Measurements from ENCODE around the gene GPC5. TPM values are rescaled to one million over a fixed set of nuclear protein-coding genes. Genes with fewer than 3 reads are reported as not detected.
"Not testable (repeated sequence)": the region's sequence is repeated elsewhere in the genome, so short reads cannot be mapped to it uniquely, and the experiment has no call there.

Gene GPC5
- polyA plus RNA-seq, 2 donors = not detected

DNA sequence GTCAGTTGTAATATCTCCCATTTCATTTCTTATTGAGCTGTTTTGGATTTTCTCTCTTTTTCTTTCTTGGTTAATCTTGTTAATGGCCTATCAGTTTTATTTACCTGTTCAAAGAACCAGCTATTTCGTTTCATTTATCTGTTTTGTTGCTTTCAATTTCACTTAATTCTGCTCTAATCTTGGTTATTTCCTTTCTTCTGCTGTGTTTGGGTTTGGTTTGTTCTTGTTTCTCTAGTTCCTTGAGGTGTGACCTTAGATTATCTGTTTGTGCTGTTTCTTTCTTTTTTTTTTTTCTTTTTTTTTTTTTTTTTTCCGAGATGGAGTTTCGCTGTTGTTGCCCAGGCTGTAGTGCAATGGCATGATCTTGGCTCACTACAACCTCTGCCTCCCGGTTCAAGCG is 896.1 kb downstream of the GPC5 start:
- H3K36me3 ChIP-seq (ENCODE audit: control insufficient read depth in 2 of 2, insufficient read depth in 2 of 2, low read length in 1 of 2); H3K4me1 ChIP-seq (ENCODE audit: control insufficient read depth in 2 of 2, insufficient read depth in 2 of 2, low read length in 1 of 2); H3K4me3 ChIP-seq (ENCODE audit: low read depth in 1 of 2, low read length in 2 of 2); H3K27ac ChIP-seq (ENCODE audit: low read depth in 2 of 2, low read length in 1 of 2); H3K9me3 ChIP-seq (ENCODE audit: control insufficient read depth in 2 of 2, insufficient read depth in 1 of 2, low read depth in 1 of 2, low read length in 1 of 2); H3K27me3 ChIP-seq (ENCODE audit: control insufficient read depth in 1 of 2, insufficient read depth in 2 of 2, low read length in 2 of 2): not testable (repeated sequence)
- 78 to 81% methylated on average over 5 of the region's 5 CpGs for WGBS, 2 donors

- not testable (repeated sequence) for H3K9me3 ChIP-seq (ENCODE audit: control insufficient read depth in 2 of 2, insufficient read depth in 1 of 2, low read depth in 1 of 2, low read length in 1 of 2); H3K27ac ChIP-seq (ENCODE audit: low read depth in 2 of 2, low read length in 1 of 2); H3K36me3 ChIP-seq (ENCODE audit: control insufficient read depth in 2 of 2, insufficient read depth in 2 of 2, low read length in 1 of 2); H3K4me1 ChIP-seq (ENCODE audit: control insufficient read depth in 2 of 2, insufficient read depth in 2 of 2, low read length in 1 of 2); H3K4me3 ChIP-seq (ENCODE audit: low read depth in 1 of 2, low read length in 2 of 2); H3K27me3 ChIP-seq (ENCODE audit: control insufficient read depth in 1 of 2, insufficient read depth in 2 of 2, low read length in 2 of 2)
- WGBS, 2 donors = 83 to 88% methylated on average over 3 of the region's 3 CpGs
Measured at GRCh38 chr13:92296154-92296671, 897.8 kb downstream of the GPC5 start.

- H3K4me1 ChIP-seq (ENCODE audit: control insufficient read depth in 2 of 2, insufficient read depth in 2 of 2, low read length in 1 of 2) = no peaks in the 10 kb centered on the region
- no peaks in the 10 kb centered on the region for H3K36me3 ChIP-seq (ENCODE audit: control insufficient read depth in 2 of 2, insufficient read depth in 2 of 2, low read length in 1 of 2)
- 85 to 88% methylated on average over 22 of the region's 22 CpGs for WGBS, 2 donors
- H3K27ac ChIP-seq (ENCODE audit: low read depth in 2 of 2, low read length in 1 of 2) = no peak overlapping the region
- no peaks in the 10 kb centered on the region for H3K27me3 ChIP-seq (ENCODE audit: control insufficient read depth in 1 of 2, insufficient read depth in 2 of 2, low read length in 2 of 2)
- no peak overlapping the region for H3K4me3 ChIP-seq (ENCODE audit: low read depth in 1 of 2, low read length in 2 of 2)
- peaks cover 3 to 4% of the 10 kb centered on the region in 2 donors for H3K9me3 ChIP-seq (ENCODE audit: control insufficient read depth in 2 of 2, insufficient read depth in 1 of 2, low read depth in 1 of 2, low read length in 1 of 2)
Measured at GRCh38 chr13:92297971-92298942, 899.8 kb downstream of the GPC5 start.

GRCh38 chr13:92300651-92301050 is 902.2 kb downstream of the GPC5 start:
- Histone ChIP-seq H3K4me1 (ENCODE audit: control insufficient read depth in 2 of 2, insufficient read depth in 2 of 2, low read length in 1 of 2) (no peaks in the 10 kb centered on the region), H3K36me3 (ENCODE audit: control insufficient read depth in 2 of 2, insufficient read depth in 2 of 2, low read length in 1 of 2) (no peaks in the 10 kb centered on the region), H3K4me3 (ENCODE audit: low read depth in 1 of 2, low read length in 2 of 2) (no peak overlapping the region), H3K27me3 (ENCODE audit: control insufficient read depth in 1 of 2, insufficient read depth in 2 of 2, low read length in 2 of 2) (no peaks in the 10 kb centered on the region), H3K27ac (ENCODE audit: low read depth in 2 of 2, low read length in 1 of 2) (no peak overlapping the region), H3K9me3 (ENCODE audit: control insufficient read depth in 2 of 2, insufficient read depth in 1 of 2, low read depth in 1 of 2, low read length in 1 of 2) (peaks cover 3 to 4% of the 10 kb centered on the region in 2 donors)
- WGBS, 2 donors = 88 to 92% methylated on average over 1 of the region's 1 CpG

- Histone ChIP-seq H3K27me3 (ENCODE audit: control insufficient read depth in 1 of 2, insufficient read depth in 2 of 2, low read length in 2 of 2) (no peaks in the 10 kb centered on the region), H3K4me3 (ENCODE audit: low read depth in 1 of 2, low read length in 2 of 2) (no peak overlapping the region), H3K27ac (ENCODE audit: low read depth in 2 of 2, low read length in 1 of 2) (no peak overlapping the region), H3K4me1 (ENCODE audit: control insufficient read depth in 2 of 2, insufficient read depth in 2 of 2, low read length in 1 of 2) (no peaks in the 10 kb centered on the region), H3K36me3 (ENCODE audit: control insufficient read depth in 2 of 2, insufficient read depth in 2 of 2, low read length in 1 of 2) (no peaks in the 10 kb centered on the region), H3K9me3 (ENCODE audit: control insufficient read depth in 2 of 2, insufficient read depth in 1 of 2, low read depth in 1 of 2, low read length in 1 of 2) (no peaks in the 10 kb centered on the region)
- WGBS, 2 donors = 28 to 50% methylated on average over 1 of the region's 1 CpG
Measured at GRCh38 chr13:92303428-92303827, 905.0 kb downstream of the GPC5 start.

GRCh38 chr13:92307752-92308151 is 909.3 kb downstream of the GPC5 start:
- Histone ChIP-seq H3K27ac (ENCODE audit: low read depth in 2 of 2, low read length in 1 of 2) (no peak overlapping the region), H3K36me3 (ENCODE audit: control insufficient read depth in 2 of 2, insufficient read depth in 2 of 2, low read length in 1 of 2) (no peaks in the 10 kb centered on the region), H3K4me3 (ENCODE audit: low read depth in 1 of 2, low read length in 2 of 2) (no peak overlapping the region), H3K4me1 (ENCODE audit: control insufficient read depth in 2 of 2, insufficient read depth in 2 of 2, low read length in 1 of 2) (no peaks in the 10 kb centered on the region), H3K27me3 (ENCODE audit: control insufficient read depth in 1 of 2, insufficient read depth in 2 of 2, low read length in 2 of 2) (no peaks in the 10 kb centered on the region), H3K9me3 (ENCODE audit: control insufficient read depth in 2 of 2, insufficient read depth in 1 of 2, low read depth in 1 of 2, low read length in 1 of 2) (no peaks in the 10 kb centered on the region)
- WGBS, 2 donors = 47 to 55% methylated on average over 2 of the region's 2 CpGs

DNA sequence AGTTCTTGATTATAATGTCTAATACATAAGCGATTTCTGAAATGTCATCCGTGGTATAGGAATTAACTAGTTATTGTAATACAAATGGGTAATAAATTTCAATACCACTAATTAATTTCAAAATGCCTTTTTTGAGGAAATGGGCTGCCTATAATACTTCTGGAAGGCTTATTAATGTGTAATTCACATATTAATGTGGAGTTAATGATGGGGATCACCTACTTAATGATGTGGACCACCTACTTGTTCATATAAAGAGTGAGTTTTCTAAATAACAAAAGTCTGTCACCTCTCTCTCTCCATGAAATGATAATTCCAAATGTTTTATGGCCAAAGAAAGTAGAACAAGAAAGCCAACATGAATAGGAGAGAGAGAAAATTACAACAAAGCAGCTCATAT is 914.4 kb downstream of the GPC5 start:
- no peaks in the 10 kb centered on the region for H3K36me3 ChIP-seq (ENCODE audit: control insufficient read depth in 2 of 2, insufficient read depth in 2 of 2, low read length in 1 of 2)
- H3K4me3 ChIP-seq (ENCODE audit: low read depth in 1 of 2, low read length in 2 of 2) = no peak overlapping the region
- H3K9me3 ChIP-seq (ENCODE audit: control insufficient read depth in 2 of 2, insufficient read depth in 1 of 2, low read depth in 1 of 2, low read length in 1 of 2) = no peaks in the 10 kb centered on the region
- H3K4me1 ChIP-seq (ENCODE audit: control insufficient read depth in 2 of 2, insufficient read depth in 2 of 2, low read length in 1 of 2) = no peaks in the 10 kb centered on the region
- H3K27me3 ChIP-seq (ENCODE audit: control insufficient read depth in 1 of 2, insufficient read depth in 2 of 2, low read length in 2 of 2) = no peaks in the 10 kb centered on the region
- 87 to 90% methylated on average over 2 of the region's 2 CpGs for WGBS, 2 donors
- no peak overlapping the region for H3K27ac ChIP-seq (ENCODE audit: low read depth in 2 of 2, low read length in 1 of 2)

DNA sequence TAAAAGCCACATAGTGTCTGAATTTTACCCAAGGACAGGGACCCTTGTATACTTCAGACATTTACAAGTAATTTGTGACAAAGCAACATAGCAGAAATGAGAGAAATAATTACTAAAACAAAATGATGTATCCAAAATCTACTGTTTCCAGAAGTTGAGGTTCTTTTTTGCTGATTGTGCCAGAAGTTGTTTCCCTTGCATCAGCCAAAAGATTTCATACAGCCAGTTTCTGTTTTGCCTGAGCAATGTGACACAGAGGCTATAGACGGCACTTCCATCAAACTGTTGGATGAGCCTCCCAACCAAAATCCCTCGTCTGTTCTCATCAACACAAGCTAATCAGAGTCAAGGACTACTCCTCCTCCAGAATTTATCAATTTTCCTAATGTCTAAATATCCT is 915.0 kb downstream of the GPC5 start:
- H3K36me3 ChIP-seq (ENCODE audit: control insufficient read depth in 2 of 2, insufficient read depth in 2 of 2, low read length in 1 of 2) = no peaks in the 10 kb centered on the region
- H3K27me3 ChIP-seq (ENCODE audit: control insufficient read depth in 1 of 2, insufficient read depth in 2 of 2, low read length in 2 of 2) = no peaks in the 10 kb centered on the region
- H3K4me3 ChIP-seq (ENCODE audit: low read depth in 1 of 2, low read length in 2 of 2) = no peak overlapping the region
- WGBS, 2 donors = 44 to 71% methylated on average over 2 of the region's 2 CpGs
- H3K9me3 ChIP-seq (ENCODE audit: control insufficient read depth in 2 of 2, insufficient read depth in 1 of 2, low read depth in 1 of 2, low read length in 1 of 2) = no peaks in the 10 kb centered on the region
- H3K4me1 ChIP-seq (ENCODE audit: control insufficient read depth in 2 of 2, insufficient read depth in 2 of 2, low read length in 1 of 2) = no peaks in the 10 kb centered on the region
- no peak overlapping the region for H3K27ac ChIP-seq (ENCODE audit: low read depth in 2 of 2, low read length in 1 of 2)

DNA sequence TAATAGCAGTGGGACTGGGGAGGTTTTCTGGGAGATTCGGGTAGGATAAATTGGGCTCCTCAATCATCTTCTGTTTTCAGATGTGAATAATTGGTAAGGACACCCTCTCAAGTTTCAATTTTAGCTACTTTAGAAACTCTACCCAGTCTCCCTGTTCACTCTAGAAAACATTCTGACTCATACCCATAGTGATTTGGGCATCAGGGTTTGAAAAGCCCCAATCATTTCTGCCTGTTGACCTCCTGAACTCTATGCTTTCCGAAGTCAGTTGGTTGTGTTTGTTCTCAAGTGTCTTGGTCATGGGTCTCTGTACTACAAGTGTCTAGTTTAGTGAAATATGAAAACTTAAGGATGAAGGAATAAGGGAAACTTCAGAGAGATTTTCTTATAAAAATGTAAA is 916.8 kb downstream of the GPC5 start:
- 75 to 80% methylated on average over 2 of the region's 2 CpGs for WGBS, 2 donors
- no peaks in the 10 kb centered on the region for H3K4me1 ChIP-seq (ENCODE audit: control insufficient read depth in 2 of 2, insufficient read depth in 2 of 2, low read length in 1 of 2)
- no peaks in the 10 kb centered on the region for H3K27me3 ChIP-seq (ENCODE audit: control insufficient read depth in 1 of 2, insufficient read depth in 2 of 2, low read length in 2 of 2)
- H3K27ac ChIP-seq (ENCODE audit: low read depth in 2 of 2, low read length in 1 of 2) = no peak overlapping the region
- no peaks in the 10 kb centered on the region for H3K9me3 ChIP-seq (ENCODE audit: control insufficient read depth in 2 of 2, insufficient read depth in 1 of 2, low read depth in 1 of 2, low read length in 1 of 2)
- H3K36me3 ChIP-seq (ENCODE audit: control insufficient read depth in 2 of 2, insufficient read depth in 2 of 2, low read length in 1 of 2) = no peaks in the 10 kb centered on the region
- H3K4me3 ChIP-seq (ENCODE audit: low read depth in 1 of 2, low read length in 2 of 2) = no peak overlapping the region

DNA sequence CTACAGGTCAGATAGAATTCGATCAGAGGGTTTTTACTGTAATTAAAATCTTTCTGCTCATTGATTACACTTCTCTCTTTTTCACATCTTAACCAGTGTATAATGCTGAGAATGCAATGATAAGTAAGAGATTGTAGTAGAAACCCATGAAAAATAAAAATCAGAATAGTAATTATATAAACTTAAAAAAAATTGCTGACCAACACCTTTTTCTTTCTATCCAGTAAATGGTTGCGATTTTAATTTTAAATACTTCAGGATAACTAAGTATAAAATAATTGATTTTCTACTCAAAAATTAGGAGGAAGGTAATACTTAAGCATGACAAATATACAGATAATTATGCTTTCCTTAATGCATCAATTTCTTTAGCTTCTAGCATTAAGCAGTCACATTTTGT is 917.6 kb downstream of the GPC5 start:
- H3K4me1 ChIP-seq (ENCODE audit: control insufficient read depth in 2 of 2, insufficient read depth in 2 of 2, low read length in 1 of 2) = no peaks in the 10 kb centered on the region
- no peak overlapping the region for H3K4me3 ChIP-seq (ENCODE audit: low read depth in 1 of 2, low read length in 2 of 2)
- H3K27ac ChIP-seq (ENCODE audit: low read depth in 2 of 2, low read length in 1 of 2) = no peak overlapping the region
- H3K9me3 ChIP-seq (ENCODE audit: control insufficient read depth in 2 of 2, insufficient read depth in 1 of 2, low read depth in 1 of 2, low read length in 1 of 2) = no peaks in the 10 kb centered on the region
- no peaks in the 10 kb centered on the region for H3K27me3 ChIP-seq (ENCODE audit: control insufficient read depth in 1 of 2, insufficient read depth in 2 of 2, low read length in 2 of 2)
- no peaks in the 10 kb centered on the region for H3K36me3 ChIP-seq (ENCODE audit: control insufficient read depth in 2 of 2, insufficient read depth in 2 of 2, low read length in 1 of 2)
- WGBS, 2 donors = 85 to 89% methylated on average over 2 of the region's 2 CpGs

Measured in esophagus (tissue), 2 donors.